Ascending aorta (tissue), 2 donors: ENCODE results near the gene DNAJC5. TPM values are rescaled to one million over a fixed set of nuclear protein-coding genes. Genes with fewer than 3 reads are reported as not detected.

Experiments used
- DNase-seq, 2 donors: peaks; one replicate each; pipeline ENCODE4 v3.0.0-alpha.2; 2019; ENCODE audit warnings: low spot score in 2 of 2
- H3K27ac ChIP-seq, 2 donors: fragments of 200-600 bp; sonication (generic); one replicate each; pipeline ENCODE4 v1.5.1; 2016 to 2017; ENCODE audit warnings: mild to moderate bottlenecking in 1 of 2
- H3K27me3 ChIP-seq: fragments of 200-600 bp; sonication (generic); one replicate; pipeline ENCODE4 v1.5.1; 2017
- H3K36me3 ChIP-seq, 2 donors: fragments of 200-600 bp; sonication (generic); one replicate each; pipeline ENCODE4 v1.5.1; 2016
- H3K4me1 ChIP-seq, 2 donors: fragments of 200-600 bp; sonication (generic); one replicate each; pipeline ENCODE4 v1.5.1; 2016 to 2017; ENCODE audit warnings: mild to moderate bottlenecking in 1 of 2
- H3K4me3 ChIP-seq, 2 donors: fragments of 200-600 bp; sonication (generic); one replicate each; pipeline ENCODE4 v1.5.1; 2016 to 2017; ENCODE audit warnings: mild to moderate bottlenecking in 1 of 2
- H3K9me3 ChIP-seq, 2 donors: fragments of 200-600 bp; sonication (generic); one replicate each; pipeline ENCODE4 v1.5.1; 2016
- intact Hi-C: fragments of 100-400 bp; cut with DNase I; formaldehyde crosslinking; loops from one replicate; pipeline ENCODE4 v1.15.1; 2023
- total RNA-seq: library from RNA; depleted of rRNA; stranded (reverse); fragments of >200 nt; gene quantifications from one replicate; pipeline ENCODE4 v1.1.0, GENCODE V29; 2016
- TF ChIP-seq, protein P1 (sequence below), 3 experiments: fragments of 200-600 bp in 2 of 3; fragments of 450-650 bp in 1 of 3; sonication (generic) in 2 of 3; IDR thresholded peaks; one replicate each; pipeline ENCODE4 v1.5.1; 2016 to 2019; ENCODE audit warnings: antibody characterized with exemption in 3 of 3, mild to moderate bottlenecking in 1 of 3, moderate library complexity in 1 of 3

Gene DNAJC5
- total RNA-seq, 1 donor from 2014 or later = 42.9 TPM

DNA sequence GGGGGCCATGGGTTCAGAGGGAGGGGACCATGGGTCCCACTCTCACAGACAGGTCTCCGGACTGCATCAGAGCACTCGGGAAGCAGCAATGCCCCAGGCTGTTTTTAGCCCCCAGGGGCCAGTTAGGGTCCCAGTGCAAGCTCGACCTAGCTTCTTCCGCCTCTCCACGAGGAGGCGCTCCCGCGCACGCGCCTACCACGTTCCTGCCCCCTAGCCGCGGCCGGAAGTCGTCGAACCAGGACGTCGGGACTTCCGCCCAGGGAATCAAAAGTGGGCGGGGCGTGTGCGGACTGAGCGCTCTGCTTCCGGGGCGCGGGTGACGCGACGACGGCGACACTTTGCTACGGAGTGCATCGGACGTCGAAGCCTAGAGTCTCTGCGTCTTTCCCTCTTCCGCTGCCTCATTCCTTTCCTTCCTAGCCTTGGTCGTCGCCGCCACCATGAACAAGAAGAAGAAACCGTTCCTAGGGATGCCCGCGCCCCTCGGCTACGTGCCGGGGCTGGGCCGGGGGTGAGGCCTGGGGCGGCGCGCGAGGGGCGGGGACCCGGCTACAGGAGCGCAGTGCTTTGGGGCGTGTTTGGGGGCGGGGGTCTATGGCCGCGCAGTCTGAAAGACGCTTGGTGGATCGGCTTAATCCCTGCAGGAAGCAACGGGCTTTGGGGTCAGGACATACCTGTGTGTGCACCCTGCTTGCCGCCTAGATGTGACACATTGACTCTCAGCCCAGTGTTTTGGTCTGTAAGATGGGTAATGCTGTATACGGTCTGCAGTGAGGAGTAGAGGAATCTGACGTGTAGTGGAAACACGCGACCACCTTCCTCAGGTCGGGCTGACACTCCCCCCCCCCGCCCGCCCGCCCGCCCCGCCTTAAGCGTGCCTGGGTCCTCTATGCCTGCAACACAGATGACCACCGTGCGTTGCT lies 86.1 kb downstream of the DNAJC5 start, which contains the start of gene PRPF6:
TSS of gene PRPF6 (plus strand) at position 327 of the 923 bp plus-strand sequence. CDS start at position 441, 114 bp downstream.
- TF ChIP-seq, protein P1, sequence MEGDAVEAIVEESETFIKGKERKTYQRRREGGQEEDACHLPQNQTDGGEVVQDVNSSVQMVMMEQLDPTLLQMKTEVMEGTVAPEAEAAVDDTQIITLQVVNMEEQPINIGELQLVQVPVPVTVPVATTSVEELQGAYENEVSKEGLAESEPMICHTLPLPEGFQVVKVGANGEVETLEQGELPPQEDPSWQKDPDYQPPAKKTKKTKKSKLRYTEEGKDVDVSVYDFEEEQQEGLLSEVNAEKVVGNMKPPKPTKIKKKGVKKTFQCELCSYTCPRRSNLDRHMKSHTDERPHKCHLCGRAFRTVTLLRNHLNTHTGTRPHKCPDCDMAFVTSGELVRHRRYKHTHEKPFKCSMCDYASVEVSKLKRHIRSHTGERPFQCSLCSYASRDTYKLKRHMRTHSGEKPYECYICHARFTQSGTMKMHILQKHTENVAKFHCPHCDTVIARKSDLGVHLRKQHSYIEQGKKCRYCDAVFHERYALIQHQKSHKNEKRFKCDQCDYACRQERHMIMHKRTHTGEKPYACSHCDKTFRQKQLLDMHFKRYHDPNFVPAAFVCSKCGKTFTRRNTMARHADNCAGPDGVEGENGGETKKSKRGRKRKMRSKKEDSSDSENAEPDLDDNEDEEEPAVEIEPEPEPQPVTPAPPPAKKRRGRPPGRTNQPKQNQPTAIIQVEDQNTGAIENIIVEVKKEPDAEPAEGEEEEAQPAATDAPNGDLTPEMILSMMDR (IDR thresholded peaks at IDR 0.05) = peak; percentile 78 to 88 (median 84)
- intact Hi-C loops = loop anchor here (1.0 to 5.0 kb wide), 4 partner anchors 25 to 459 kb away; partner anchors contain the start of genes DNAJC5, PPDPF and UCKL1
- Histone ChIP-seq H3K4me3 (peak within 1 kb of the TSS; percentile 83 to 92), H3K27ac (peak within 1 kb of the TSS; percentile 81 to 89), H3K4me1 (peaks cover 18 to 26% of the 10 kb centered on the region in 2 donors), H3K27me3 (no peaks in the 10 kb centered on the region), H3K9me3 (no peaks in the 10 kb centered on the region), H3K36me3 (peaks cover 21 to 29% of the 10 kb centered on the region in 2 donors)
- DNase-seq = peak; percentile 71 to 95

DNA sequence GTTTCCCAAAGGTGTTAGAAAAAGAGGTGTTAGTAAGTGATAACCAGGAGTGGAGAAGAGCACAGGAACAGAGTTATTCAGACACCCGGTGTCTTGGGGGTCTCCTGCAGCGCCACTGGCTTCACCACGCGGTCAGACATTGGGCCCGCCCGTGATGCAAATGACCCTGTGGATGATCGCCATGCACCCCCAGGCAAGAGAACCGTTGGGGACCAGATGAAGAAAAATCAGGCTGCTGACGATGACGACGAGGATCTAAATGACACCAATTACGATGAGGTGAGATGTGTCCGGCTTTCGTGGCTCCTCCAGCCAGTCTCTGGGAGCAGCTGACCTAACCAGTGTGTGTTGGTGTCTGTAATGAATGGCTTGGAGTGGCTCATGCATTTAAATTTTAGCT lies 88.0 kb downstream of the DNAJC5 start:
- Histone ChIP-seq H3K9me3 (no peaks in the 10 kb centered on the region), H3K36me3 (peaks cover 30 to 44% of the 10 kb centered on the region in 2 donors), H3K27me3 (no peaks in the 10 kb centered on the region), H3K4me1 (peaks cover 18 to 26% of the 10 kb centered on the region in 2 donors), H3K4me3 (no peak overlapping the region), H3K27ac (no peak overlapping the region)
- no peak for DNase-seq
- intact Hi-C loops = loop anchor here (5.0 kb wide), 1 partner anchor 461 kb away; the partner anchor contains the start of gene PPDPF
- TF ChIP-seq, protein P1 (IDR thresholded peaks at IDR 0.05) = no peak

Other genes with a start within 250 kb of the DNAJC5 start
- gene STMN3, start 241.7 kb upstream of the DNAJC5 start, total RNA-seq = 37.0 TPM
- gene RTEL1, start 236.8 kb upstream of the DNAJC5 start, total RNA-seq = 80.6 TPM
- 119 TPM for gene TNFRSF6B, start 198.5 kb upstream of the DNAJC5 start, total RNA-seq
- gene ARFRP1, start 187.2 kb upstream of the DNAJC5 start, total RNA-seq = 50.8 TPM
- gene ZGPAT, start 187.1 kb upstream of the DNAJC5 start, total RNA-seq = 42.4 TPM
- 7.3 TPM for gene LIME1, start 158.5 kb upstream of the DNAJC5 start, total RNA-seq
- 114 TPM for gene SLC2A4RG, start 155.3 kb upstream of the DNAJC5 start, total RNA-seq
- gene ZBTB46, start 63.9 kb upstream of the DNAJC5 start, total RNA-seq = 39.5 TPM
- gene ABHD16B, start 33.6 kb upstream of the DNAJC5 start, total RNA-seq = not detected
- gene TPD52L2, start 29.9 kb upstream of the DNAJC5 start, total RNA-seq = 161 TPM
- gene UCKL1, start 61.3 kb downstream of the DNAJC5 start, total RNA-seq = 95.4 TPM
- 17.5 TPM for gene ZNF512B, start 74.8 kb downstream of the DNAJC5 start, total RNA-seq
- gene SAMD10, start 84.5 kb downstream of the DNAJC5 start, total RNA-seq = not detected
- gene PRPF6, start 86.0 kb downstream of the DNAJC5 start, total RNA-seq = 33.5 TPM
- not detected for gene C20orf204, start 141.1 kb downstream of the DNAJC5 start, total RNA-seq
- gene SOX18, start 154.5 kb downstream of the DNAJC5 start, total RNA-seq = 244 TPM
- 61.4 TPM for gene TCEA2, start 168.1 kb downstream of the DNAJC5 start, total RNA-seq
- gene RGS19, start 184.4 kb downstream of the DNAJC5 start, total RNA-seq = 109 TPM
- gene OPRL1, start 185.0 kb downstream of the DNAJC5 start, total RNA-seq = 0.21 TPM
- not detected for gene LKAAEAR1, start 189.3 kb downstream of the DNAJC5 start, total RNA-seq
- not detected for gene NPBWR2, start 212.4 kb downstream of the DNAJC5 start, total RNA-seq